Activated naive CD4-positive, alpha-beta T cell treated with anti-CD3 and anti-CD28 coated beads for 36 hours (primary cell): Measurements from ENCODE around the gene THRA. TPM values are rescaled to one million over a fixed set of nuclear protein-coding genes. Genes with fewer than 3 reads are reported as not detected.

ENCODE experiments used
- CTCF ChIA-PET: fragments of 350-600 bp; sonication (Branson Sonifier 250); formaldehyde crosslinking; loops from one replicate; lab custom pipeline; 2021; ENCODE audit warnings: antibody characterized with exemption; lab: Charles Lee
- DNase-seq: peaks from one replicate; pipeline ENCODE4 v3.0.0-alpha.2; 2020
- H3K27ac Mint-ChIP-seq: one replicate; pipeline ENCODE4 v1.8.0; 2021; ENCODE audit warnings: mild to moderate bottlenecking, mixed read lengths
- H3K27me3 Mint-ChIP-seq: one replicate; pipeline ENCODE4 v1.8.0; 2021; ENCODE audit warnings: low read depth, mixed read lengths
- H3K36me3 Mint-ChIP-seq: one replicate; pipeline ENCODE4 v1.8.0; 2021; ENCODE audit warnings: low read depth, mixed read lengths
- H3K4me1 Mint-ChIP-seq: one replicate; pipeline ENCODE4 v1.8.0; 2021; ENCODE audit warnings: low read depth, mixed read lengths
- H3K4me3 Mint-ChIP-seq: one replicate; pipeline ENCODE4 v1.8.0; 2021; ENCODE audit warnings: mild to moderate bottlenecking, moderate library complexity, mixed read lengths
- H3K9me3 Mint-ChIP-seq: one replicate; pipeline ENCODE4 v1.8.0; 2021; ENCODE audit warnings: mixed read lengths
- intact Hi-C: fragments of 100-400 bp; cut with micrococcal nuclease; formaldehyde crosslinking; loops from one replicate; pipeline ENCODE4 v1.15.1; 2023
- total RNA-seq, 2 experiments: library from RNA; stranded (reverse); gene quantifications; one replicate each; pipeline ENCODE4 v1.2.3, GENCODE V29; 2021

Gene THRA
- total RNA-seq, 2 experiments from 2014 or later: 10.2 to 11.2 TPM

- peak within 1 kb of the TSS; percentile 95 for H3K27ac Mint-ChIP-seq
- no peaks in the 10 kb centered on the region for H3K27me3 Mint-ChIP-seq
- intact Hi-C loops: loop anchor here (1.0 to 10.0 kb wide), 4 partner anchors 40 to 504 kb away; partner anchors contain the start of genes CASC3 and STARD3
- peaks cover 91% of the 10 kb centered on the region for H3K4me1 Mint-ChIP-seq
- peaks cover 28% of the 10 kb centered on the region for H3K36me3 Mint-ChIP-seq
- no peak for DNase-seq
- no peaks in the 10 kb centered on the region for H3K9me3 Mint-ChIP-seq
- CTCF ChIA-PET: interaction anchor here (0.8 to 5.2 kb wide), 7 partner anchors 11 to 68 kb away, joined by 3 to 77 read pairs (median 5); partner anchors contain the start of genes MSL1 and THRA
- peak within 1 kb of the TSS; percentile 89 for H3K4me3 Mint-ChIP-seq
These were observed 37.6 kb downstream of the THRA start, which contains the start of gene NR1D1 for GRCh38 chr17:40100419-40100668. NR1D1 (minus strand) TSS chr17:40100589; CDS start chr17:40100094, 495 bp downstream.

GRCh38 chr17:40100669-40101366, 38.1 kb downstream of the THRA start:
- Mint-ChIP-seq H3K4me3 (peak overlapping the region; percentile 89), H3K4me1 (peaks cover 91% of the 10 kb centered on the region), H3K27me3 (no peaks in the 10 kb centered on the region), H3K27ac (peak overlapping the region; percentile 95), H3K9me3 (no peaks in the 10 kb centered on the region), H3K36me3 (peaks cover 23% of the 10 kb centered on the region)
- DNase-seq: peak; percentile 95
- CTCF ChIA-PET: interaction anchor here (0.8 to 5.2 kb wide), 8 partner anchors 11 to 67 kb away, joined by 3 to 77 read pairs (median 4); partner anchors contain the start of genes MSL1 and THRA
- intact Hi-C loops: loop anchor here (1.0 to 10.0 kb wide), 5 partner anchors 39 to 504 kb away; partner anchors contain the start of genes CASC3 and STARD3

- CTCF ChIA-PET: interaction anchor here (0.9 to 5.2 kb wide), 4 partner anchors 10 to 28 kb away, joined by 3 to 77 read pairs (median 12); no protein-coding TSS in a partner anchor
- H3K27ac Mint-ChIP-seq: peak overlapping the region; percentile 95
- H3K4me3 Mint-ChIP-seq: peak overlapping the region; percentile 89
- H3K27me3 Mint-ChIP-seq: no peaks in the 10 kb centered on the region
- no peak for DNase-seq
- no peaks in the 10 kb centered on the region for H3K9me3 Mint-ChIP-seq
- H3K36me3 Mint-ChIP-seq: peaks cover 17% of the 10 kb centered on the region
- peaks cover 91% of the 10 kb centered on the region for H3K4me1 Mint-ChIP-seq
- intact Hi-C loops: loop anchor here (1.0 to 10.0 kb wide), 3 partner anchors 217 to 503 kb away; partner anchors contain the start of gene STARD3
These were observed 38.8 kb downstream of the THRA start for GRCh38 chr17:40101367-40102210.

- peaks cover 91% of the 10 kb centered on the region for H3K4me1 Mint-ChIP-seq
- H3K27ac Mint-ChIP-seq: peak overlapping the region; percentile 69
- no peaks in the 10 kb centered on the region for H3K27me3 Mint-ChIP-seq
- peak; percentile 50 for DNase-seq
- H3K36me3 Mint-ChIP-seq: peaks cover 5% of the 10 kb centered on the region
- CTCF ChIA-PET: interaction anchor here (0.5 to 5.2 kb wide), 10 partner anchors 9 to 145 kb away, joined by 3 to 77 read pairs (median 4); no protein-coding TSS in a partner anchor
- intact Hi-C loops: loop anchor here (10.0 kb wide), 2 partner anchors 468 to 502 kb away; partner anchors contain the start of gene STARD3
- no peak overlapping the region for H3K4me3 Mint-ChIP-seq
- H3K9me3 Mint-ChIP-seq: no peaks in the 10 kb centered on the region
These were observed 40.4 kb downstream of the THRA start for GRCh38 chr17:40103071-40103661.

- H3K36me3 Mint-ChIP-seq: peaks cover 1% of the 10 kb centered on the region
- H3K9me3 Mint-ChIP-seq: no peaks in the 10 kb centered on the region
- CTCF ChIA-PET: interaction anchor here (0.5 to 4.4 kb wide), 7 partner anchors 8 to 146 kb away, joined by 3 to 77 read pairs (median 4); no protein-coding TSS in a partner anchor
- no peak overlapping the region for H3K4me3 Mint-ChIP-seq
- peak overlapping the region; percentile 69 for H3K27ac Mint-ChIP-seq
- intact Hi-C loops: loop anchor here (10.0 kb wide), 2 partner anchors 469 to 501 kb away; partner anchors contain the start of gene STARD3
- DNase-seq: no peak
- H3K27me3 Mint-ChIP-seq: no peaks in the 10 kb centered on the region
- H3K4me1 Mint-ChIP-seq: peaks cover 90% of the 10 kb centered on the region
These were observed 40.9 kb downstream of the THRA start for GRCh38 chr17:40103688-40104087.

GRCh38 chr17:40104594-40105486, 42.1 kb downstream of the THRA start:
- Mint-ChIP-seq H3K4me3 (no peak overlapping the region), H3K36me3 (no peaks in the 10 kb centered on the region), H3K4me1 (peaks cover 92% of the 10 kb centered on the region), H3K9me3 (no peaks in the 10 kb centered on the region), H3K27me3 (no peaks in the 10 kb centered on the region), H3K27ac (peak overlapping the region; percentile 6)
- CTCF ChIA-PET: interaction anchor here (0.9 to 1.2 kb wide), 4 partner anchors 9 to 63 kb away, joined by 3 to 4 read pairs (median 3); partner anchors contain the start of gene MED24
- DNase-seq: peak; percentile 51
- intact Hi-C loops: loop anchor here (5.0 to 10.0 kb wide), 3 partner anchors 470 to 1233 kb away; partner anchors contain the start of genes LASP1 and STARD3

GRCh38 chr17:40105861-40106759, 43.3 kb downstream of the THRA start:
- H3K4me1 Mint-ChIP-seq: peaks cover 90% of the 10 kb centered on the region
- H3K36me3 Mint-ChIP-seq: no peaks in the 10 kb centered on the region
- intact Hi-C loops: loop anchor here (5.0 to 10.0 kb wide), 3 partner anchors 471 to 1234 kb away; partner anchors contain the start of genes LASP1 and STARD3
- no peak overlapping the region for H3K27ac Mint-ChIP-seq
- no peaks in the 10 kb centered on the region for H3K9me3 Mint-ChIP-seq
- CTCF ChIA-PET: interaction anchor here (0.6 to 1.2 kb wide), 5 partner anchors 34 to 245 kb away, joined by 3 to 4 read pairs (median 3); no protein-coding TSS in a partner anchor
- no peak for DNase-seq
- no peaks in the 10 kb centered on the region for H3K27me3 Mint-ChIP-seq
- H3K4me3 Mint-ChIP-seq: no peak overlapping the region

- Mint-ChIP-seq H3K4me1 (peaks cover 90% of the 10 kb centered on the region), H3K9me3 (no peaks in the 10 kb centered on the region), H3K27me3 (no peaks in the 10 kb centered on the region), H3K36me3 (no peaks in the 10 kb centered on the region), H3K27ac (no peak overlapping the region), H3K4me3 (no peak overlapping the region)
- peak; percentile 26 for DNase-seq
- intact Hi-C loops: loop anchor here (5.0 to 10.0 kb wide), 3 partner anchors 472 to 1235 kb away; partner anchors contain the start of genes LASP1 and STARD3
- CTCF ChIA-PET: interaction anchor here (0.6 to 1.2 kb wide), 4 partner anchors 76 to 245 kb away, joined by 3 to 5 read pairs (median 4); no protein-coding TSS in a partner anchor
These were observed 44.2 kb downstream of the THRA start for GRCh38 chr17:40106760-40107521.

GRCh38 chr17:40107522-40108174, 44.9 kb downstream of the THRA start:
- Mint-ChIP-seq H3K27me3 (no peaks in the 10 kb centered on the region), H3K9me3 (no peaks in the 10 kb centered on the region), H3K4me1 (peaks cover 94% of the 10 kb centered on the region), H3K4me3 (peak overlapping the region; percentile 50), H3K27ac (peak overlapping the region; percentile 80), H3K36me3 (no peaks in the 10 kb centered on the region)
- CTCF ChIA-PET: interaction anchor here (1.2 kb wide), 1 partner anchor 81 kb away, joined by 3 read pairs; no protein-coding TSS in a partner anchor
- DNase-seq: peak; percentile 32
- intact Hi-C loops: loop anchor here (1.0 to 10.0 kb wide), 4 partner anchors 11 to 1235 kb away; partner anchors contain the start of genes LASP1 and STARD3
